HG03108 (cell line): ENCODE results near the gene NUP214.
"Not testable (repeated sequence)": the region's sequence is repeated elsewhere in the genome, so short reads cannot be mapped to it uniquely, and the experiment has no call there.

Source experiments
- ATAC-seq: cut with Tn5 transposase; IDR thresholded peaks from one replicate; pipeline ENCODE4 v1.9.1; 2021; ENCODE audit warnings: moderate library complexity; ENCODE audit not compliant: unreplicated experiment

The NUP214 gene

GRCh38 chr9:131096269-131097125 is 28.9 kb upstream of the NUP214 start, which contains the start of gene AIF1L:
Gene AIF1L, plus strand, starts transcription at chr9:131096531. Its CDS starts 99 bp downstream, at chr9:131096630.
- no peak for ATAC-seq

GRCh38 chr9:131097126-131097947 is 28.0 kb upstream of the NUP214 start:
- no peak for ATAC-seq

- ATAC-seq: no peak
These were observed 27.5 kb upstream of the NUP214 start for GRCh38 chr9:131097948-131098278.

- ATAC-seq: no peak
These were observed 26.8 kb upstream of the NUP214 start for GRCh38 chr9:131098391-131099101.

GRCh38 chr9:131099102-131099606 is 26.2 kb upstream of the NUP214 start:
- ATAC-seq: no peak

- ATAC-seq: not testable (repeated sequence)
These were observed 25.5 kb upstream of the NUP214 start for GRCh38 chr9:131099845-131100244.

GRCh38 chr9:131100445-131100844 is 24.9 kb upstream of the NUP214 start:
- ATAC-seq: no peak

GRCh38 chr9:131101207-131101964 is 24.0 kb upstream of the NUP214 start:
- ATAC-seq: no peak

GRCh38 chr9:131103024-131103423 is 22.4 kb upstream of the NUP214 start:
- ATAC-seq: no peak

GRCh38 chr9:131103535-131103934 is 21.9 kb upstream of the NUP214 start:
- no peak for ATAC-seq

- ATAC-seq: no peak
These were observed 21.2 kb upstream of the NUP214 start for GRCh38 chr9:131104016-131104740.

- no peak for ATAC-seq
These were observed 19.4 kb upstream of the NUP214 start for GRCh38 chr9:131105952-131106351.

- no peak for ATAC-seq
These were observed 17.6 kb upstream of the NUP214 start for GRCh38 chr9:131107760-131108159.

GRCh38 chr9:131111186-131111853 is 14.1 kb upstream of the NUP214 start:
- ATAC-seq: no peak

- ATAC-seq: no peak
These were observed 13.5 kb upstream of the NUP214 start for GRCh38 chr9:131111854-131112311.

GRCh38 chr9:131112374-131113154 is 12.8 kb upstream of the NUP214 start:
- ATAC-seq: no peak

GRCh38 chr9:131113655-131114054 is 11.7 kb upstream of the NUP214 start:
- no peak for ATAC-seq

GRCh38 chr9:131114084-131114535 is 11.3 kb upstream of the NUP214 start:
- no peak for ATAC-seq
